AG04450 (cell line): ENCODE results near the gene TRIM72. TPM values are rescaled to one million over a fixed set of nuclear protein-coding genes. Genes with fewer than 3 reads are reported as not detected.

Source experiments
- CTCF ChIA-PET: fragments of 300-600, 350-600 bp; formaldehyde crosslinking; extraction: SDS; loops from one replicate; lab custom pipeline; 2022; ENCODE audit warnings: antibody characterized with exemption, inconsistent platforms; lab: Charles Lee
- POLR2A ChIA-PET: fragments of 350-600 bp; formaldehyde crosslinking; extraction: SDS; loops from one replicate; lab custom pipeline; 2021; ENCODE audit warnings: antibody characterized with exemption, inconsistent platforms; lab: Yijun Ruan, JAX
- DNase-seq: peaks from one replicate; pipeline ENCODE4 v3.0.0-alpha.2; 2011; ENCODE audit warnings: low read depth, low spot score
- H3K27ac ChIP-seq: one replicate; pipeline ENCODE4 v1.5.1; 2012; ENCODE audit warnings: low read depth, low read length, control low read depth
- H3K27me3 ChIP-seq: one replicate; pipeline ENCODE4 v1.6.0; 2012; ENCODE audit warnings: low read length; ENCODE audit not compliant: control insufficient read depth, insufficient read depth
- H3K4me3 ChIP-seq: 2 replicates; pipeline ENCODE4 v1.5.1; 2011; ENCODE audit warnings: mild to moderate bottlenecking, low read depth, low read length, control low read depth
- H3K9me3 ChIP-seq: 2 replicates; pipeline ENCODE4 v1.5.1; 2012; ENCODE audit warnings: low read length; ENCODE audit not compliant: control insufficient read depth, insufficient read depth
- polyA plus RNA-seq: library from polyadenylated mRNA; depleted of rRNA; stranded (reverse); fragments of >200 nt; gene quantifications from 2 replicates; pipeline ENCODE4 v1.2.3, GENCODE V29; 2011
- TF ChIP-seq, protein P1 (sequence below): IDR thresholded peaks from 2 replicates; pipeline ENCODE4 v1.5.1; 2011; ENCODE audit warnings: low read depth, low read length, control low read depth, inconsistent platforms

Gene TRIM72
- polyA plus RNA-seq, 1 experiment, result not detected

DNA sequence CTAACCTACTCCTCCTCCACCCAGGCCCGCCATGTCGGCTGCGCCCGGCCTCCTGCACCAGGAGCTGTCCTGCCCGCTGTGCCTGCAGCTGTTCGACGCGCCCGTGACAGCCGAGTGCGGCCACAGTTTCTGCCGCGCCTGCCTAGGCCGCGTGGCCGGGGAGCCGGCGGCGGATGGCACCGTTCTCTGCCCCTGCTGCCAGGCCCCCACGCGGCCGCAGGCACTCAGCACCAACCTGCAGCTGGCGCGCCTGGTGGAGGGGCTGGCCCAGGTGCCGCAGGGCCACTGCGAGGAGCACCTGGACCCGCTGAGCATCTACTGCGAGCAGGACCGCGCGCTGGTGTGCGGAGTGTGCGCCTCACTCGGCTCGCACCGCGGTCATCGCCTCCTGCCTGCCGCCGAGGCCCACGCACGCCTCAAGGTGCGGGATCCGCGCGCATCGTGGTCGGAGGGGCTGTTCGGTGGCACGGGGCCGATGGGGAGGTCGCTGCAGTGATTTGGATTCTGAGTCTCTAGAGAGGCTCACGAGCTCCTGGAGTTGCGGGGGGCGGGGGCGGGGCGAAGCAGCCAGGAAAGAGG is 878 bp downstream of the TRIM72 start:
- DNase-seq, result no peak
- CTCF ChIA-PET, result interaction anchor here (1.4 to 1.6 kb wide), 2 partner anchors 168 to 654 kb away, joined by 4 to 5 read pairs; no protein-coding TSS in a partner anchor
- TF ChIP-seq, protein P1, sequence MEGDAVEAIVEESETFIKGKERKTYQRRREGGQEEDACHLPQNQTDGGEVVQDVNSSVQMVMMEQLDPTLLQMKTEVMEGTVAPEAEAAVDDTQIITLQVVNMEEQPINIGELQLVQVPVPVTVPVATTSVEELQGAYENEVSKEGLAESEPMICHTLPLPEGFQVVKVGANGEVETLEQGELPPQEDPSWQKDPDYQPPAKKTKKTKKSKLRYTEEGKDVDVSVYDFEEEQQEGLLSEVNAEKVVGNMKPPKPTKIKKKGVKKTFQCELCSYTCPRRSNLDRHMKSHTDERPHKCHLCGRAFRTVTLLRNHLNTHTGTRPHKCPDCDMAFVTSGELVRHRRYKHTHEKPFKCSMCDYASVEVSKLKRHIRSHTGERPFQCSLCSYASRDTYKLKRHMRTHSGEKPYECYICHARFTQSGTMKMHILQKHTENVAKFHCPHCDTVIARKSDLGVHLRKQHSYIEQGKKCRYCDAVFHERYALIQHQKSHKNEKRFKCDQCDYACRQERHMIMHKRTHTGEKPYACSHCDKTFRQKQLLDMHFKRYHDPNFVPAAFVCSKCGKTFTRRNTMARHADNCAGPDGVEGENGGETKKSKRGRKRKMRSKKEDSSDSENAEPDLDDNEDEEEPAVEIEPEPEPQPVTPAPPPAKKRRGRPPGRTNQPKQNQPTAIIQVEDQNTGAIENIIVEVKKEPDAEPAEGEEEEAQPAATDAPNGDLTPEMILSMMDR, result no peak
- H3K27me3 ChIP-seq, result peaks cover 53% of the 10 kb centered on the region
- POLR2A ChIA-PET, result interaction anchor here (1.9 to 3.1 kb wide), 2 partner anchors 12 to 35 kb away, joined by 6 to 21 read pairs; partner anchors contain the start of genes FUS and PYCARD
- peaks cover 5% of the 10 kb centered on the region; the same call in 1 of the 2 replicates for H3K9me3 ChIP-seq
- H3K27ac ChIP-seq, result no peak overlapping the region
- H3K4me3 ChIP-seq, result peak overlapping the region; percentile 59

DNA sequence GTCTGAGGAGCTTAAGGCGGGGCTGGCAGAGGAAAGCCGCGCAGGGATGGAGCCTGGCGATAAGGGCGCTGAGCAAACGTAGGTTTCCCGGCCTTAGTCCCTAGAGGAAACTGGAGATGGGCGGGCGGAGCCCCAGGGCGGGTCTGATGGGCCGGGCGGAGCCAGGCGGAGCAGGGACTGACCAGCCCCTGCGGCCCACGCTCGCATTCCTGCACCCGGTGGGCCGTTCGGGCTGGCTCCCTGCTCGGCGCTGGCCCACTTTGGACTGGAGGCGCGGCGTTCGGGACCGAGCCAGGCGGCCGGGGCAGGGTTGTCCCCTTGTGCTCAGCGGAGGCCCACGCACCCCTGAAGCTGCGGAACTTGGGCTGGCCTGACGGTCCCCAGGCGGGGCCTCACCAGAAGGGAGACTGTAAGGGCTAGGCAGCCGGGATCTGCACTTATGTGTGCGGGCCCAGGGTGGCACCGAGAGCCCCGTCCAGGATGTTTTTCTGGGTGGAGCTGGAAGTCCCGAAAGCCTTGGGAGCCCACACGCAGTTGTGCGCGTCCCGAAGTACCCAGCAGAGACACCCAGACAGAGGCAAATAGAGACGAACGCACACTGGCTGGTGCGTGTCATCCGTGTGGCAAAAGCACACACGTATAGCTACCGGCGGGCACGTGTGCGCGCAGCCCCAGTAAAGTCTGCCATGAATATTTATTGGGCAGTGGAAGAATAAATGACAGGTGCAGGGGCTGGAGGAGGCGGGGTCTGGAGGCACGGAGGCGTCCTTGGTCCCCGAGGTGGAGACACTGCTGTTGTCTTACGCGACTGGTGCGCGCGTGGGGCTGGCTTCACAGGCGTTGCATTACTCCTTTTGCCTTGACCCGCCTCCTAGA is 1.6 kb downstream of the TRIM72 start:
- ChIA-PET CTCF (interaction anchor here (0.6 to 1.4 kb wide), 2 partner anchors 167 to 224 kb away, joined by 3 to 4 read pairs; no protein-coding TSS in a partner anchor), POLR2A (interaction anchor here (1.9 to 3.1 kb wide), 2 partner anchors 13 to 35 kb away, joined by 6 to 21 read pairs; partner anchors contain the start of genes FUS and PYCARD)
- no peak for DNase-seq
- Histone ChIP-seq H3K27ac (no peak overlapping the region), H3K9me3 (peaks cover 5% of the 10 kb centered on the region; the same call in 1 of the 2 replicates), H3K4me3 (peak overlapping the region; percentile 59), H3K27me3 (peaks cover 50% of the 10 kb centered on the region)
- TF ChIP-seq, protein P1, result no peak

DNA sequence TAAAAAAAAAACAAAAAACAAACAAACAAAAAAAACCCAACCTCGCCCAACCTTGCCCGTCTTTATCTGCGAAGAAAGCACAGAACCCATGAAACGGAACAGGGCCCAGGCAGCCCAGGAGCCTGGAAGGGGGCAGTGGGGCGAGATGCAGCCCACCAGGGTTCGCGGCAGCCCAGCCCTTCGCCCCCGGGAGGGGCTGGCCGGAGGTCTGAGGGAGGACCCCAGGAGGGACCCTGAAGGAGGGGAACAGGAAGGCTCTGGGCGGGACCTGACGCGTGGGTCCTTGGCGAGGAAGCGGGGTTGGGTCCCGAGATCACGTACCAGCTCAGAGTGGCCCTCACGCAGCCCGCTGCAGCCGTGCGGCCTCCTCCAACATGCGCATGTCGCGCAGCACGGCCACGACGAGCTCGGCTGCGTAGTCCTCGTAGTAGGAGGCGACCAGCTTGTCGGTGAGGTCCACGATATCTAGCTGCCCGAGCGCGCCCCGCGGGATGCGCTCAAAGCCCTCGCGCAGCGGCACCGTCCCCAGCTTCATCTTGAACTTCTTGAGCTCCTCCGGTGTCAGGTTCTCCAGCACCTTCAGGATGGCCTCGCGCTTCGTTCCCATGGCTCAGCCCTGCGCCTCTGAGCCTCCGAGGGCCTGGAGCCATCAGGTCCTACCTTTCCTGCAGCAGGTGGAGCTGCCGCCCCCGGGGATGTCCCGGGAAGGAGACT is 2.7 kb downstream of the TRIM72 start, which contains the start of gene PYDC1:
PYDC1 (minus strand) TSS at position 714 of the 714 bp plus-strand sequence; CDS start at position 607, 107 bp downstream.
- TF ChIP-seq, protein P1, result no peak
- Histone ChIP-seq H3K9me3 (peaks cover 5% of the 10 kb centered on the region; the same call in 1 of the 2 replicates), H3K27ac (no peak within 1 kb of the TSS), H3K27me3 (peaks cover 50% of the 10 kb centered on the region), H3K4me3 (no peak within 1 kb of the TSS)
- CTCF ChIA-PET, result interaction anchor here (0.6 to 0.9 kb wide), 3 partner anchors 221 to 652 kb away, joined by 3 to 5 read pairs (median 3); no protein-coding TSS in a partner anchor
- POLR2A ChIA-PET, result interaction anchor here (3.1 kb wide), 1 partner anchor 36 kb away, joined by 21 read pairs; the partner anchor contains the start of gene FUS
- DNase-seq, result no peak

DNA sequence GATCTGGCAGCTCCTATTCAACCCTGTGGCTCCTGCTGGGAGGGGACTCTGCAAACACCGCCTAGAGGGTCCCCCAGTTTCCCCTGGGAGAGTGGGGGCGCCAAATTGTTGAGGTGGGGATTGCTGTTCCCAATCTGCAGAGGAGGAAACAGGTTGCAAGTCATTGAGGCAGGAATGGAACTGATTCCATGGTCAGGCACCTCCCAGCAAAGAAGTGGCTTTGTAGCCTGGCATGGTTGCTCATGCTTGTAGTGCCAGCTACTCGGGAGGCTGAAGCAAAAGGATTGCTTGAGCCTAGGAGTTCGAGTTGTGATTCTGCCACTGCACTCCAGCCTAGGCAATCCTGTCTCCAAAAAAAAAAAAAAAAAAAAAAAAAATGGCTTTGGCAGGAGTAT is 3.2 kb downstream of the TRIM72 start:
- TF ChIP-seq, protein P1, result no peak
- Histone ChIP-seq H3K27me3 (peaks cover 48% of the 10 kb centered on the region), H3K27ac (no peak overlapping the region), H3K4me3 (no peak overlapping the region), H3K9me3 (peaks cover 5% of the 10 kb centered on the region; the same call in 1 of the 2 replicates)
- CTCF ChIA-PET, result interaction anchor here (0.9 kb wide), 1 partner anchor 651 kb away, joined by 3 read pairs; no protein-coding TSS in a partner anchor
- POLR2A ChIA-PET, result interaction anchor here (3.1 kb wide), 1 partner anchor 37 kb away, joined by 21 read pairs; the partner anchor contains the start of gene FUS
- no peak for DNase-seq
